Transverse colon (tissue), 4 donors: ENCODE results near the gene IL16. TPM values are rescaled to one million over a fixed set of nuclear protein-coding genes. Genes with fewer than 3 reads are reported as not detected.
"Not testable (repeated sequence)": the region's sequence is repeated elsewhere in the genome, so short reads cannot be mapped to it uniquely, and the experiment has no call there.

ENCODE experiments used
- DNase-seq: peaks from one replicate; pipeline ENCODE4 v3.0.0-alpha.2; 2019
- H3K27ac ChIP-seq, 4 donors: fragments of 200-600 bp; sonication (generic); 2 replicates each; pipeline ENCODE4 v1.5.1; 2016 to 2018; ENCODE audit warnings: inconsistent platforms in 4 of 4
- H3K27me3 ChIP-seq: fragments of 200-600 bp; sonication (generic); 2 replicates; pipeline ENCODE4 v1.5.1; 2017; ENCODE audit warnings: inconsistent platforms
- H3K36me3 ChIP-seq, 4 donors: fragments of 200-600 bp; sonication (generic); 2 replicates each; pipeline ENCODE4 v1.5.1; 2017 to 2019; ENCODE audit warnings: inconsistent platforms in 4 of 4
- H3K4me1 ChIP-seq, 4 donors: fragments of 200-600 bp; sonication (generic); 2 replicates each; pipeline ENCODE4 v1.5.1; 2017 to 2020; ENCODE audit warnings: inconsistent platforms in 4 of 4
- H3K4me3 ChIP-seq, 4 donors: fragments of 200-600 bp; sonication (generic); 1 replicate in 1 of 4; 2 replicates in 3 of 4; pipeline versions ENCODE4 v1.5.1 to v1.6.1; 2017 to 2019; ENCODE audit warnings: inconsistent platforms in 4 of 4
- H3K9me3 ChIP-seq, 2 donors: fragments of 200-600 bp; sonication (generic); 2 replicates each; pipeline ENCODE4 v1.5.1; 2017 to 2019; ENCODE audit warnings: inconsistent platforms in 2 of 2
- EP300 ChIP-seq: sonication (generic); formaldehyde crosslinking; IDR thresholded peaks from one replicate; pipeline ENCODE4 v1.6.1; 2017; ENCODE audit warnings: antibody characterized with exemption, low read depth
- POLR2A ChIP-seq: fragments of 450-650 bp; IDR thresholded peaks from one replicate; pipeline ENCODE4 v1.6.1; 2016; ENCODE audit warnings: antibody characterized with exemption, mild to moderate bottlenecking, moderate library complexity
- POLR2AphosphoS5 ChIP-seq, 3 donors: sonication (generic); formaldehyde crosslinking; IDR thresholded peaks; one replicate each; pipeline ENCODE4 v1.6.1; 2016; ENCODE audit warnings: antibody characterized with exemption in 3 of 3
- WGBS, 2 donors: methylation state at CpG; one replicate each; pipeline ENCODE4 v1.1.5; 2018; ENCODE audit warnings: low coverage in 1 of 2; 5-methylcytosine and 5-hydroxymethylcytosine counted together
- in situ Hi-C, 4 donors: fragments of 200-750 bp; cut with MboI; loops; one replicate each; pipeline versions ENCODE4 v1.15.0 to v1.15.1; 2017; ENCODE audit warnings: low sequenced_read_pairs in 3 of 4, low pct_ligation_motif_present in 1 of 4, low pct_unique_long_range_greater_than_20kb in 1 of 4
- intact Hi-C: fragments of 100-400 bp; cut with DNase I; formaldehyde crosslinking; loops from one replicate; pipeline ENCODE4 v1.15.1; 2023; ENCODE audit warnings: low total_unique reads
- total RNA-seq, 4 donors: library from RNA; depleted of rRNA; stranded (reverse); fragments of >200 nt; gene quantifications; one replicate each; pipeline ENCODE4 v1.1.0, GENCODE V29; 2016
- TF ChIP-seq, protein P1 (sequence below), 5 experiments: fragments of 200-600 bp in 3 of 5; fragments of 450-650 bp in 2 of 5; sonication (generic) in 3 of 5; IDR thresholded peaks; 1 replicate in 2 of 5; 2 replicates in 3 of 5; pipeline ENCODE4 v1.5.1; 2016 to 2017; ENCODE audit warnings: antibody characterized with exemption in 5 of 5, inconsistent platforms in 3 of 5, mild to moderate bottlenecking in 2 of 5, moderate library complexity in 1 of 5

The IL16 gene
- total RNA-seq, 4 donors from 2014 or later = 5.2 to 40.0 (median 22.3) TPM

GRCh38 chr15:81155375-81156218, 41.1 kb upstream of the IL16 start:
- Histone ChIP-seq H3K27ac (no peak overlapping the region), H3K4me3 (no peak overlapping the region), H3K36me3 (no peaks in the 10 kb centered on the region), H3K27me3 (no peaks in the 10 kb centered on the region), H3K9me3 (no peaks in the 10 kb centered on the region), H3K4me1 (peaks cover under 1 to 5% (median 4%) of the 10 kb centered on the region in 4 donors)
- 38 to 51% methylated on average over 7 to 10 of the region's 10 CpGs for WGBS, 2 donors
- in situ Hi-C loops (loop anchor here in 2 of 4 donors (10.0 kb wide), 1 partner anchor 109 kb away; no protein-coding TSS in a partner anchor), intact Hi-C loops (loop anchor here (5.0 kb wide), 1 partner anchor 107 kb away; no protein-coding TSS in a partner anchor)
- DNase-seq = peak; percentile 13
- TF ChIP-seq POLR2A = no peak
- no peak for TF ChIP-seq EP300
- no peak for TF ChIP-seq POLR2AphosphoS5 (IDR thresholded peaks at IDR 0.05)
- TF ChIP-seq, protein P1, sequence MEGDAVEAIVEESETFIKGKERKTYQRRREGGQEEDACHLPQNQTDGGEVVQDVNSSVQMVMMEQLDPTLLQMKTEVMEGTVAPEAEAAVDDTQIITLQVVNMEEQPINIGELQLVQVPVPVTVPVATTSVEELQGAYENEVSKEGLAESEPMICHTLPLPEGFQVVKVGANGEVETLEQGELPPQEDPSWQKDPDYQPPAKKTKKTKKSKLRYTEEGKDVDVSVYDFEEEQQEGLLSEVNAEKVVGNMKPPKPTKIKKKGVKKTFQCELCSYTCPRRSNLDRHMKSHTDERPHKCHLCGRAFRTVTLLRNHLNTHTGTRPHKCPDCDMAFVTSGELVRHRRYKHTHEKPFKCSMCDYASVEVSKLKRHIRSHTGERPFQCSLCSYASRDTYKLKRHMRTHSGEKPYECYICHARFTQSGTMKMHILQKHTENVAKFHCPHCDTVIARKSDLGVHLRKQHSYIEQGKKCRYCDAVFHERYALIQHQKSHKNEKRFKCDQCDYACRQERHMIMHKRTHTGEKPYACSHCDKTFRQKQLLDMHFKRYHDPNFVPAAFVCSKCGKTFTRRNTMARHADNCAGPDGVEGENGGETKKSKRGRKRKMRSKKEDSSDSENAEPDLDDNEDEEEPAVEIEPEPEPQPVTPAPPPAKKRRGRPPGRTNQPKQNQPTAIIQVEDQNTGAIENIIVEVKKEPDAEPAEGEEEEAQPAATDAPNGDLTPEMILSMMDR (IDR thresholded peaks at IDR 0.05) = peak; percentile 37 to 60 (median 46)

GRCh38 chr15:81156324-81156723, 40.4 kb upstream of the IL16 start:
- peaks cover 3 to 9% (median 7%) of the 10 kb centered on the region in 4 donors for H3K4me1 ChIP-seq
- no peaks in the 10 kb centered on the region for H3K9me3 ChIP-seq
- intact Hi-C loops (loop anchor here (5.0 kb wide), 1 partner anchor 106 kb away; no protein-coding TSS in a partner anchor), in situ Hi-C loops (loop anchor here in 2 of 4 donors (10.0 kb wide), 1 partner anchor 108 kb away; no protein-coding TSS in a partner anchor)
- H3K36me3 ChIP-seq = no peaks in the 10 kb centered on the region
- no peak overlapping the region for H3K27ac ChIP-seq
- no peak overlapping the region for H3K4me3 ChIP-seq
- TF ChIP-seq POLR2AphosphoS5 (IDR thresholded peaks at IDR 0.05) (no peak), POLR2A (no peak), EP300 (no peak)
- TF ChIP-seq, protein P1 (IDR thresholded peaks at IDR 0.05) = no peak
- H3K27me3 ChIP-seq = no peaks in the 10 kb centered on the region
- WGBS, 2 donors = 97 to 100% methylated on average over 2 to 3 of the region's 3 CpGs
- DNase-seq = no peak

DNA sequence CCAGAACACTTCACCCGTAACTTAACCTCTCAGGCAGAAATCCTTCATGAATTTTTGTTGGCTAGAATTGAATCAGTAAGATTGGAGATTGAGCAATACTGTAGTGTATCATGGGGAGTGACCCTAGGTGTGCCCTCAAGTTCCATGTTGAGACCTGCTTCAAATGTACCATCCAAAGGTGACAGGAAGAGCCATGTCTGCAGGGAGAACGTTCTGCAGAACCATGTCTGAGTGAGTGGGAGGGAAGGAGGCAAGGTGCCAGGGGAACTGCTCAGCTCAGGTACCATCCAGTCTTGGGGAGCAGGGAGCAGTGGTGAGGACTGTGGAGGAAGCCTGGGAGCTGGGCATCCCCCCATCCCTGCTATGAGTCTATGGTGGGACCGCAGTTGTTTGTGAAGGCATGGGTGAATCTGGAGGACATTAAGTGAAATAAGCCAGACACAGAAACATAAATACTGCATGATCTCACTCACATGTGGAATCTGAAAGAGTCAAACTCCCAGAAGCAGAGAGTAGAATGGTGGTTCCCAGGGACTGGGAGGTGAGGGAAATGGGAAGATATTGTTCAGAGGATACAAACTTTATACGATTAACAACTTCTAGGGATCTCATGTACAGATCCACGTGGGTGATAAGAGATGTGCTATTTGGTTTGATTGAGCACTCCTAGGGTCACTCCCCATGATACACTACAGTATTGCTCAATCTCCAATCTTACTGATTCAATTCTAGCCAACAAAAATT, 39.3 kb upstream of the IL16 start:
- peaks cover 3 to 9% (median 7%) of the 10 kb centered on the region in 4 donors for H3K4me1 ChIP-seq
- H3K9me3 ChIP-seq = no peaks in the 10 kb centered on the region
- H3K36me3 ChIP-seq = no peaks in the 10 kb centered on the region
- intact Hi-C loops = loop anchor here (5.0 kb wide), 1 partner anchor 105 kb away; no protein-coding TSS in a partner anchor
- no peak overlapping the region for H3K4me3 ChIP-seq
- no peak overlapping the region for H3K27ac ChIP-seq
- DNase-seq = no peak
- in situ Hi-C loops = loop anchor here in 2 of 4 donors (10.0 kb wide), 1 partner anchor 107 kb away; no protein-coding TSS in a partner anchor
- no peak for TF ChIP-seq EP300
- TF ChIP-seq, protein P1 (IDR thresholded peaks at IDR 0.05) = no peak
- no peak for TF ChIP-seq POLR2AphosphoS5 (IDR thresholded peaks at IDR 0.05)
- no peak for TF ChIP-seq POLR2A
- no peaks in the 10 kb centered on the region for H3K27me3 ChIP-seq
- 24 to 47% methylated on average over 2 to 5 of the region's 5 CpGs for WGBS, 2 donors

GRCh38 chr15:81157939-81158223, 38.8 kb upstream of the IL16 start:
- intact Hi-C loops (loop anchor here (5.0 kb wide), 1 partner anchor 104 kb away; no protein-coding TSS in a partner anchor), in situ Hi-C loops (loop anchor here in 2 of 4 donors (10.0 kb wide), 1 partner anchor 107 kb away; no protein-coding TSS in a partner anchor)
- no peaks in the 10 kb centered on the region for H3K36me3 ChIP-seq
- no peaks in the 10 kb centered on the region for H3K9me3 ChIP-seq
- no peak overlapping the region for H3K27ac ChIP-seq
- whole genome bisulfite sequencing, 2 donors = 88 to 100% methylated on average over 2 of the region's 2 CpGs
- H3K27me3 ChIP-seq = no peaks in the 10 kb centered on the region
- TF ChIP-seq POLR2AphosphoS5 (IDR thresholded peaks at IDR 0.05) = no peak
- DNase-seq = no peak
- peaks cover 3 to 9% (median 7%) of the 10 kb centered on the region in 4 donors for H3K4me1 ChIP-seq
- H3K4me3 ChIP-seq = no peak overlapping the region

DNA sequence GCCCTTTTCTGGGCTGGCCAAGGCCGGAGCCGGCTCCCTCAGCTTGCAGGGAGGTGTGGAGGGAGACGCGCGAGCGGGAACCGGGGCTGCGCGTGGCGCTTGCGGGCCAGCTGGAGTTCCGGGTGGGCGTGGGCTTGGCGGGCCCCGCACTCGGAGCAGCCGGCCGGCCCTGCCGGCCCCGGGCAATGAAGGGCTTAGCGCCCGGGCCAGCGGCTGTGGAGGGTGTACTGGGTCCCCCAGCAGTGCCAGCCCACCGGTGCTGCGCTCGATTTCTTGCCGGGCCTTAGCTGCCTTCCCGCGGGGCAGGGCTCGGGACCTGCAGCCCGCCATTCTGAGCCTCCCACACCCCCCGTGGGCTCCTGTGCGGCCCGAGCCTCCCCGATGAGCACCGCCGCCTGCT, 38.1 kb upstream of the IL16 start:
- in situ Hi-C loops (loop anchor here in 2 of 4 donors (10.0 kb wide), 1 partner anchor 106 kb away; no protein-coding TSS in a partner anchor), intact Hi-C loops (loop anchor here (5.0 kb wide), 1 partner anchor 104 kb away; no protein-coding TSS in a partner anchor)
- H3K4me3 ChIP-seq, DNase-seq, H3K27ac ChIP-seq, H3K9me3 ChIP-seq, H3K27me3 ChIP-seq, H3K4me1 ChIP-seq, H3K36me3 ChIP-seq: not testable (repeated sequence)
- WGBS, 2 donors = 86% methylated on average over 32 of the region's 37 CpGs; no CpG with 5 or more reads in 1 of the 2 donors
